Stimulated activated CD4-positive, alpha-beta T cell treated with anti-CD3 and anti-CD28 coated beads, Interleukin-1b, Interleukin-23, amount 100 ng/mL, for 48 hours (primary cell): ENCODE results near the gene REPS2.
"Not testable (repeated sequence)": the region's sequence is repeated elsewhere in the genome, so short reads cannot be mapped to it uniquely, and the experiment has no call there.

Source experiments
- DNase-seq: peaks from one replicate; pipeline ENCODE4 v3.0.0-alpha.2; 2020

The REPS2 gene

DNA sequence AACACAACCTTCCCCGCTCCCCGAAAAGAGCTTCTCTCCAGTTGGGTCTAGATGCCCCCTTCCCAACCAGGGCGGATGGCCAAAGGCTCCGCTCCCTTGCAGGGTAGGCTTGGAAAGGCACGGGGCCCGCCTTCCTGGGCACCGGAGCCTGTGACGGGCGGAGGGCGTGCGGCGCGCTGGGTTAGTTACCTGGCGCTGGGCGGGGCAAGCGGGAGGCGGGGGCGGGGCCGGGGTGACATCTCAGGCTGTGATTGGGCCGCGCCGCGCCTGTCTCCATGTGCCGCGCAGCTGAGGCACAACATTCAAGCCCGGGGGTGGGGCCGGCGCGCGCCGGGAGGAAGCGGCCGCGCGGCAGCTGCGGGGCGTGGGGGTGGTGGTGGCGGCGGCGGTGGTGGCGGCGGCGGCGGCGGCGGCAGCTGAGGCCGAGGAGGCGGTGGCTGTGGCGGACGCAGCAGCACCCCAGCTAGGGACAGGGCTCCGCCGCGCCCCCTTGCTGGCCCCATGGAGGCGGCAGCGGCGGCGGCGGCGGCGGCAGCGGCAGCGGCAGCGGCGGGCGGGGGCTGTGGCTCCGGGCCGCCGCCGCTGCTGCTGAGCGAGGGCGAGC, at the start of gene REPS2:
Gene REPS2, plus strand, starts transcription at position 298 of the 604 bp plus-strand sequence. Its CDS starts 204 bp downstream, at position 502.
- peak; percentile 71 for DNase-seq

DNA sequence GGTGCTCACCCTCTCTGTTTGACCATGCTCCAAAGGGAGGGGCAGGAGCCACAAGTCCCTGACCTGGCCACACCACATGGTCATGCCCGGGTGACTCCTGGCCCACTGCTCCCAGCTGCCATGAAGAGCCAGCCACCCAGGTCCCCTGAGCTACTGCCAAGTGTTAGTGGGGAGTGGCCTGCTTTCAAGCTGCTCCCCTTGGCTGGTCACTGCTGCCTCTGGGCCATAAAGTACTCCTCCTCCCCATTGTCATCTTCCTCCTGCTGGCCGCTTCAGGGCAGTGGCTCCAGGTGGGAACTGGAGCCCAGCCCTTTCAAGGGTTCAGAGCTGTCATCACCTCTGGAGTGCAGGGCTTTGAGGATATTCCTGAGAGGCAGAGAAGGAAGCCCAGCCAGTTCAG, 49.0 kb upstream of the REPS2 start:
- DNase-seq: no peak

DNA sequence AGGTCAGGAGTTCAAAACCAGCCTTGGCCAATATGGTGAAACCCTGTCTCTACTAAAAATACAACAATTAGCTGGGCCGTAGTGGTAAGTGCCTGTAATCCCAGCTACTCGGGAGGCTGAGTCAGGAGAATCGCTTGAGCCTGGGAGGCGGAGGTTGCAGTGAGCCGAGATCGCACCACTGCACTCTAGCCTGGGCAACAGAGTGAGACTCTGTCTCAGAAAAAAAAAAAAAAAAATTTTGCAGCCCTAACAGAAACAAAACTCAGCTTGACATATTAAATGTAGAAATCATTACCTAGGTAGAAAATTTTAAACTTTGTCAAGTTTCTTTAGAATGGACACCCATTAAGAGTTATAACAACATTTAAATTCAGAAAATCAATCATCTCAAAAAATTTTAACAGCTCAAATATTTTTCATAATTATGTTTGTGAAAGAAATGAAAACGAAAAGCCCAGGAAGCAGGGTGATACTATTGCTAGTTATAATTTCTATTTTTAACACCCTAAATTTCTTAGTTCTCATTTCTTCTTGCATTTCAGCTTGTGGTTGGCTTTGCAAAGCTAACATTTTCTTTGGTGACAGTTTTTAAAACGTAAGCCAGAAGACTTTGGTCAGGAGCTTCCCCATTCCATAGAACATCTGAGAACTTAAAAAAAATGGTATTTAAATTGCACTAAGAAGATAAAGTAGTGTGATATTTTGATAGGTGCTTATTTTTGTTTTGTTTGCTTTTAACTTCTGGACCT, 43.0 kb upstream of the REPS2 start:
- DNase-seq: no peak

DNA sequence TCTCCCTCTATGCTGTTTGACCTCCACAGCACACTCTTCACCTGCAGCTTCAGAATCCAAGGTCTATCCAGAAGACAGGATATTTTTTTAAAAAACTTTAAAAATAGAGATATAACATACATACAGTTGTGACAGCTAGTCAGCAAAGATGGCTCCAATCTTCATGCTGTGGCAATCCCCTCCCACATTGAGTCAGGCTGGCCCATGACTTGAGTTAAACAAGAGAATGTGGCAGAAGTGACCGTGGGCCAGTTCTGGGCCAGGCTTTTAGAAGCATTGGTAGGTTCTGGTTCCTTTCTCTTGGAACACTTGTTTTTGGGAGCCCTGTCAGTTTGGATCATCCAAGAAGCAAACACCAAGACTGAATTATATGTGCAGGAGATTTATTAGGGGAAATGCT, 36.1 kb upstream of the REPS2 start:
- DNase-seq: no peak

DNA sequence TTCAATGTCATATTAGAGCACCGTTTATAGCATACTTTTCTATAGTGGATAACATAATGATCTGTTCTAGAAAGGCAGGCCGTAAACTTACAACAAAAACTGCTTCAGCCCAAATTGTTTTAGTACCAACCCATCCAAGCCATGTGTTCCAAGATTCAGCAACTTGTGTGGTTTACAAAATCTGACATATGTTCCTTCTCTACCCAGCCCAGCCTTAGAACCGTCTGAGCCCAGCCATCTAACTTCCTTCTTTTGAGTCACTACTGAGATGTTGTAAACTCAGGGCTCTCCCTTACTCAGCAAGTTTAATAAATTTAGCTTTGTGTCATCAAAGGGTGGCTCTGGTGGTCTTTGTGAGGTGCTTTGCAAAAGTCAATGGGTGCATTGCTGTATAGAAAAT, 32.4 kb upstream of the REPS2 start:
- no peak for DNase-seq

DNA sequence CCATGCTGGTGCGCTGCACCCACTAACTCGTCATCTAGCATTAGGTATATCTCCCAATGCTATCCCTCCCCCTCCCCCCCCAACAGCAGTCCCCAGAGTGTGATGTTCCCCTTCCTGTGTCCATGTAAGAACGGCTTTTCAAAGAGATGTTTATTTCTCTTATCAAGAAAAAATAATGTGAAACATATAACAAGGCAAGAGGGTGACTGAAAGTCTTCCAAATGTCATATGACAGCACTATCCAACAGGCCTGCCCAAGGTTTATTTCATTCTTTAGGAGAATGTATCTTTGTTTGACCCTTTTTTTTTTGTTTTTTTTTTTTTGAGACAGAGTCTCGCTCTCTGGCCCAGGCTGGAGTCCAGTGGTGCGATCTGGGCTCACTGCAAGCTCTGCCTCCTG, 29.9 kb upstream of the REPS2 start:
- no peak for DNase-seq

DNA sequence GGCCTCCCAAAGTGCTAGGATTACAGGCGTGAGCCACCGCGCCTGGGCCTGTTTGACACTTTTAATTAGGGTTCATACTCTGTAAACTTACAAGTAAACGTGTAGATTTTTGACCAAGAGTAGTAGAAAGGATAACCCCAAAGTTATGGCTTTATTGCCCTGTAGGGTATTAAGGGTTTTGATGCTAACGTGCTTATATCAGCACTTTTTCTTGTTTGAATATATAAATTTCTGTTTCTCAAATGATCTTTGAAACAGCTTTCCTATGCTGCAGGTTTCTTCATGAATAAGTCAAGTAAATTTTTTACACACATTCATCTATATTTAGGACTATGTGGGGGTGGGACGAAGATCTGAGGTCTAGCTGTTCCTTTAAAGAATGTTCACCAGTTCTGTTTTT, 29.3 kb upstream of the REPS2 start:
- no peak for DNase-seq

DNA sequence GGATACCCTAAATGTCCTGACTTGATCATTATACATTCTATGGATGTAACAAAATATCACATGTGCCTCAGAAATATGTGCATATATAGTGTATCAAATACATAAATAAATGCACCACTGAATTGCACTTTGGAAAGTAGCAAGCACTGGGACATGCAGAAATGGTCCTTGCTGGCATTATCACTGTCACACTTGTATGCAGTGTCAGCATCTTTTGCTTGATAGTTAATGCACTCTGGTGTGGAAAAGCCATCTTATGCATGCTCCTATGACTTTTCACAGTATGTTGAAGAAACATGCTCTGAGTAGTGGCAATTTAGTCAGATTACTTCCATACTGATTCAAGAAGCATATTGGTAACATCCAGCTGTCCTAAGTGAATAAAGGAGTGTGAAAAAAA, 27.5 kb upstream of the REPS2 start:
- DNase-seq: no peak

DNA sequence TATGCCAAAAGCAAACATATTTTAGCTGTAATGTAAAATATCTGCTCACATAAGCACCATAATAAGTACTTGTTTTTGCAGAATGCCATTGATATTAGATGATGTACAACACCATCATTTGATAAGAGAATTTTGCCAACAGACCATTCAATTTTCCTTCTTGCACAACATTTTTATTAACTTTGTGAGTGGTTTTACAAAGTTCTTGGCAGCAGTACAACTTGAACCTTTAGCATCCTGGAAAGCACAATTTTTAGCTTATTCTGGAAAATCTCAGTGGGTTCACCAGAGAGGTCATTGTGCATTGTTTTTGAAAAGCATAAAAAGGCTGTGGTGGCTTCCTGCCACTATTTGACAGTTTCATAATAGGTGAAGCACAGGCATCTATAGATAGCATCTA, 26.4 kb upstream of the REPS2 start:
- no peak for DNase-seq

DNA sequence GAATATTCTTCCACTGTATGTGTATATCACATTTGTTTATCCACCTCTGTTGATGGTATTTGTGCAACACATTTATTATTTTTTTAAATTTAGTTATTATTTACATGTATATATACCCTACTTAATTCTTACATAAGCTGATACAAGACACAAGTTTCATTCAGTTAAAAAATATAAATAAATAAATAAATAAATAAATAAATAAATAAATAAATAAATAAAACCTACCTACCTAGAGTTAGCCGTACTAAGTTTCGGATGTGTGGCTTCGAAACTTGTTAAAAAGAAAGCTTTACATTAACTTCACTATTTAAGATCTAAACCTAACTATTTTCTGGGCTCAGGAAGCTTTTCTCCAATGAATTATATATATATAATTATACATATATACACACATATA, 23.3 kb upstream of the REPS2 start:
- DNase-seq: no peak

DNA sequence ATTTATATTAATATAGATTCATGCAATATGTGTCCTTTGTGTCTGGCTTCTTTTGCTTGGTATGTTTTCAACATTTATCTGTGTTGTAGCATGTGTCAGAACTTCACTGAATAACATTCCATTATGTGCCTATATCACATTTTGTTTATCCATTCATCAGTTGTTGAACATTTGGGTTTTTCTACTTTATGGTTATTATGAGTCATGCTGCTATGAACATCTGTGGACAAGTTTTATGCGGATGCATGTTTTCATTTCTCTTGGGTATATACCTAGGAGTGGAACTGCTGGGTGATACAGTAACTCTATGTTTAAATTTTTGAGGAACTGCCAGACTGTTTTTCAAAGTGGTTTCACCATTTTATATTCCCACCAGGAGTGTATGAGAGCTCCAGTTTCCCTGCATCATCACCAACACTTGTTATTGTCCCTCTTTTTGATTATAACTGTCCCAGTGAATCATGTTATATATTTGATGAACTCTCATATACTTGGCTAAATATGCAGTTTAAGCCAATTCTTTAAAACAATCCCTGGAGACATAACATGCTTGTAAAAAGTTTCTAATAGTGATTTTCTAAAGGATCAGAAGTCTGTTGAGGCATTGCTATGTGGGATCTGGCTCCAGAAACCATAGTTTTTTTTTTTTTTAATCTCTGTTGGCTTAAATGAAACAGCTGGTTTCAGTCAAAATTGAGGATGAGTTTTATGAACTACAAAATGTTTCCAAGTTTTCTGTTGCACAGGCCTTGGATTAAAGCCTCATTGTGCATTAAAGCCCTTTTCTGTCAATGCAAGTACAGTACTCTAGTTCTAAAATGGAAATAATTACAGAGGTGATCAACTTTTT, 21.6 kb upstream of the REPS2 start:
- DNase-seq: no peak

DNA sequence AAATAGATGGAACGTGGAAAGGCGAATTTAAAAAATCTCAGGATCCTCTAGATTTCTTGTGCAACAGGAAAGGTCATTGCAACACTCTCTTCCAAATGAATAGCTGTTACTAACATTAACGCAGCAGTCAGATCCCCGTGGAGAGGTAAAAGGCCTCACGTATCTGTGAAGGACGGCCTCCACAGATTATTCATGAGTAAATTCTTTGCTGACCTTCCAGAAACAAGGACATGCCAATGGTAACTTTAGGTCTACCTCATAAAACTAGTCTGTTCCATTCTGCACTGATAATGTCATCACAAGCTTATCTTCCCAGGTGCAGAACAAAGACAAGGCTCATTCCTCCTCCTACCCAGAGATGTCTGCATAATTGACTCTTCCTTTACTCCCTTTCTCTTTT, 16.1 kb upstream of the REPS2 start:
- DNase-seq: no peak

DNA sequence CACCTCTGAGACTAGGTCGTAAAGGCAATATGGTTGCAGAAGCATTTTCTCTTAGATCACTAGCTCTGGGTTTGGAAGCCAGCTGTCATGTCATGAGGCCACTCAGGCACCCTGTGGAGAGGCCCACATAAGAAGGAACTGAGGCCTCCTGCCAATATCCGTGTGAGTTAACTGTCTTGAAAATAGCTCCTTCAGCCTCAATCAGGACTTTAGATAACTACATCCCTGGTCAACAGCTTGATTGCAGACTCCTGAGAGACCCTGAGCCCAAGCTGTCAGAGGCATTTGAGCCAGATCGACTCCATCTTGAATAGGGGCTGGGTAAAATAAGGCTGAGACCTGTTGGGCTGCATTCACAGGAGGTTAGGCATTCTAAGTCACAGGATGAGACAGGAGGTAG, 15.1 kb upstream of the REPS2 start:
- DNase-seq: no peak

DNA sequence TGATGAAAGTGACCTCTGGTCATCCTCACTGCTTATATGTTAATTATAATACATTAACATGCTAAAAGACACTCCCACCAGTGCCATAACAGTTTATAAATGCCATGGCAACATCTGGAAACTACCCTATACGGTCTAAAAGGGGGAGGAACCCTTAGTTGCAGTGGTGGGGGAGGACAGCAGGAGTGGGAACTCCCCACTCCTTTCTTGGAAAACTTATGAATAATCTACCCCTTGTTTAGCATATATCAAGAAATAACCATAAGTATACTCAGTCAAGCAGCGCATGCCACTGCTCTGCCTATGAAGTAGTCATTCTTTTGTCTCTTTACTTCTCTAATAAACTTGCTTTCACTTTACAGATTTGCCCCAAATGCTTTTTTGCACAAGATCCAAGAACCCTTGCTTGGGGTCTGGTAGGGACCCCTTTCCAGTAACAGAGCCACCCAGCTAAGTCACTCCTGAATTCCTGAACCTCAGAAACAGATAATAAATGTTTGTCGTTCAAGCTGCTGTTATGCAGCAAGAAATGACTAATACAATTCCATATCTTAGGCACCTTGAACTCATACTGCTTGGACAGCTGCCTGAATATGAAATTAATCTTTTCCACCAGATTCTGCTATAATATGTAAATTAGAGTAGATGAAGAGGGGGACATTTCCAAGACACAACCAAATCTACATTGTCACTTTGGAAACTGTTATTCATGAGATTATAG, 14.4 kb upstream of the REPS2 start:
- DNase-seq: no peak

DNA sequence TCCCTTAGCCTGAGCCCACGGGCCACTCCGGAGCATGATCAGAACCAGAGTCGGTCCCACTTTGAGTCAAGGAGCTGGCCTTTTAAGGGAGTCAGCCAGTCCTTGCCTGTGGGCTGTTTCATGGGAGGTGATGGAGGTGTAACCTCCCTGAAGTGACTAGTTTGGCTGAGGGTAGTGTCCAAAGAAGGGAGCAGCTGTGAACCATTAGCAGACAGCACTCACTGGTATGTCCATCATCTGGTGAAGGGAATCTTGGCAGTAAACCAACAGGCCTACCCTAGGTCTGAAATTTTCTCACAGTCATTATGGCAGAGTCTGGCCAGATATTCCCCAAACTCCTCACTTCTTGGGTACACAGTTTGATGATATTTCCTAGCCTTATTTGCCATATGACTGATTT, 12.3 kb upstream of the REPS2 start:
- no peak for DNase-seq

DNA sequence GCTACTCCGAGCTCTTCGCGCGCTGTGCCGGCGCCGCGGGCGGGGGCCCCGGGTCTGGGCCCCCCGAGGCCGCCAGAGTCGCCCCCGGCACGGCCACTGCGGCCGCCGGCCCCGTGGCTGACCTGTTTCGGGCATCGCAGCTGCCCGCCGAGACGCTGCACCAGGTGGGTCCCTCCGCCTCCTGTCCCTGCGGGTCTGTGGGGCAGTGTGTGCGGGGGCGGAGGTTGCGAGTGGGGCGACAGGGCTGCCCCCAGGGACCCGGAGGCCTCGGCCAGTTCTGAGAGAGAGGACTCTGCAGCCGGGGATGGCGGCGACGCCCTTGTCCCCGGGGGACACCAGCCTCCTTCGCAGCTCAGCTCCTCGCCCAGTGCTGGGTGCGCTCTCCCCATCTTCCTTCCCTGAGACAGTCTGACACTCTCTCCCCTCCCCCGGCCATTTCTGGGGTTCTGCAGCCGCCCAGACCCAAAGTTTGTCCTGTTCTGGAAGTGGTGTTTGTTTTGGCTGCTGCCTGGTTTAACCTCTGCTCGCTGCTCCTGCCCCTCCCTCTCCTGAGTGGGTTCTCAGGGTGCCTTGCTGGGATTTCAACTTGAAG, 609 bp downstream of the REPS2 start:
- no peak for DNase-seq

DNA sequence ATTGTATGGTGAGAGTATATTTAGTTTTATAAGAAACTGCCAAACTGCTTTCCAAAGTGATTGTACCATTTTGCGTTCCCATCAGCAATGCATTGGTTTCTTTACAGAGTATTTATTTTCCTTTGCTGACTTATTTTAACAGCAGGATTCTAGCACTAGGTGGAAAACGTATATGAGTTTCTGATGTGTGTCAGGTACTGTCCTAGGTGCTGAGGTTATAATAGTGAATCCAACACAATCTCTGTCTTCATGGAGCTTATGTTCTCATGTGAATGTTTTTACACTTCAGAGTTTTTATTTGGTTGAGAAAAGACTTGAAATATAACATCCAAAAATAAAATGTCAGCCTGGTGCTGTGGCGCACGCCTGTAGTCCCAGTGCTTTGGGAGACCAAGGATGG, 4.0 kb downstream of the REPS2 start:
- DNase-seq: no peak

DNA sequence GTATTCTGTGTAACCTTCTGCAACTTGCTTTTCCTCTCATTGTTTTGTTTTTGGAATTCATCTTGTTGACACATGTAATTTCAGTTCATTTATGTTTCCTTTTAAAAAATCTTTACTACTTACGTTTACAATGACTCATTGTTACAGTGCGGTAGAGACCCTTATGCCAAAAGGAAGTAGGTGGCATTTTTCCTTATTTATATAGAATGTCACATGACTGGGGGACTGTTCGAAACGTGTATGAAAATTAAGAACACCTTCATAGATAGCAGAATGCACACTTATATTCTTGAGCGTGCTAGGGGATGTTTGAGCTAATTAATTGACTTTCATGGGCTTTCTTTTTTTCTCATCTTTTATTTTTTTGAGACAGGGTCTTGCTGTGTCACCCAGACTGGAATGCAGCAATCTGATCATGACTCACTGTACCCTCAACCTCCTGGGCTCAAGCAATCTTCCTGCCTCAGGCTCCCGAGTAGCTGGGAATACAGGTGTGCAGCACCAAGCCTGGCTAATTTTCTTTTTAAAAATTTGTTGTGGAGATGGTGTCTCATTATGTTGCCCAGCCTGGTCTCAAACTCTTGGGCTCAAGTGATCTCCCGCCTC, 7.3 kb downstream of the REPS2 start:
- DNase-seq: no peak

DNA sequence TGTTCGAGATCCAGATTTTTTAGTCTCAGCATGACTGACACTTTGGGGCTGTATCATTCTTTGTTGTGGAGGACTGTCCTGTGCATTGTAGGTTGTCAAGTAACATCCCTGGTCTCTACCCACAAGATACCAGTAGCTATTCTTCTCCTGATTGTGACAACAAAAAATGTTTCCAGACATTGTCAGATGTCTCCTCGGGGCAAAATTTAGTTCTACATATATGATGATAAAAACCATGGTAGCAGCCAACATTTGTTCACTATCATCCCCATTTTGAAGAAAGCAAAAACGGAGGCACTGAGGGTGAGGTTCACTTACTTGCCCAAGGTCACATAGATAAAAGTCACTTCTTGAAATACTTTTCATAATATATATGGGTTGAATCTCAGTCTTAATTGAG, 11.3 kb downstream of the REPS2 start:
- DNase-seq: no peak

DNA sequence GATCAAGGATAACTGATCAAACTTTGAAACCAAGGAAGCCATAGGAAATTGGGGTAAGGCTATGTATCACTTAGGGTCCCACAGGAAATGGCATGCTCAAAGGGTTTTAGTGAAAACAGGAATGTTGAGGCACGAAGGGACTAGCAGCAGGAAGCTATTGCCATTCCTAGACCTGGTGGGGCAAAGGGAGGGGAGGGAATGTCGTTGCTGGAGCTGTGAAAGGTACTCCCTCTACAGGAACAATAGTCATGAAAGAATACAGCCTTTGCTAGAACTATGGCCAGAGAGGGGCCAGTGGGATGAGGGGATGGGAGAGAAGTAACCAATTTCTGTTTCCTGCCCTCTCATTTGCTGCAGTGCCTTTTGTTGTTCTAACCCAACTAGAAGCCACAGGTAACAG, 11.9 kb downstream of the REPS2 start:
- no peak for DNase-seq

DNA sequence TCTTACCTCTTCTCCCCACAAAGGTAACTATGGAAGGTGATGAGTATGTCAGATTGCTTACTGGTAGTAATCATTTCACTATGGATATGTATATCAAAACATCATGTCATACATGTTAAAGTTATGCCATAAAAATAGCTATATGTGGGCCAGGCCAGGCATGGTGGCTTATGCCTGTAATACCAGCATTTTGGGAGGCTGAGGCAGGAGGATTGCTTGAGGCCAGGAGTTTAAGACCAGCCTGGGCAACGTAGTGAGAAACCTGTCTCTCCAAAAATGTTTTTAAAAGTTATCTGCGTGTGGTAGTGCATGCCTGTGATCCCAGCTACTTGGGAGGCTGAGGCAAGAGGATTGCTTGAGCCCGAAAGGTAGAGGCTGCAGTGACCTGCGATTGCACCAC, 16.2 kb downstream of the REPS2 start:
- not testable (repeated sequence) for DNase-seq

DNA sequence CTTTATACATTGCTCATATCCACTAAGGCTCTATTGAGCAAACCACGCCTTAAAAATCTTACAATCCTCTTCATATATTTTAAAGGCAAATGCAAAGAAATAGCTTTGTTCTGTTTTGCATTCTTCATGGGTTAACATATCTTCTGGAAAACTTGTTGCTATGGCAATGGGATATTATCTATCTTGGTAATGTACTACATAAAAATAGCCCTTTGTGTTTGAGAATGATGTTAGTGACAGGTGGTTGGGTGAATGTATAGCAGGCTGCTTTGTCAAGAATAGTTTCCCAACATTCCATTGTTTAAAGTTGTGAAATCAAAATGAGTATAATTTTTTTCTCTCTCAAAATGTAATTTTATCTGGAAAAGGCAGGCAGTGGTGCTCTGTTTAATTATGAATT, 16.8 kb downstream of the REPS2 start:
- DNase-seq: no peak

DNA sequence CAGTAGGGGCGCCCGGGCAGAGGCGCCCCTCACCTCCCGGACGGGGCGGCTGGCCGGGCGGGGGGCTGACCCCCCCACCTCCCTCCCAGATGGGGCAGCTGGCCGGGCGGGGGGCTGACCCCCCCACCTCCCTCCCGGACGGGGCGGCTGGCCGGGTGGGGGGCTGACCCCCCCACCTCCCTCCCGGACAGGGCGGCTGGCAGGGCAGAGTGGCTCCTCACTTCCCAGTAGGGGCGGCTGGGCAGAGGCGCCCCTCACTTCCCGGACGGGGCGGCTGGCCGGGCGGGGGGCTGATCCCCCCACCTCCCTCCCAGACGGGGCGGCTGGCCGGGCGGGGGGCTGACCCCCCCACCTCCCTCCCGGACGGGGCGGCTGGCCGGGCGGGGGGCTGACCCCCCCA, 18.5 kb downstream of the REPS2 start:
- DNase-seq: not testable (repeated sequence)
